HG03378 (cell line): ENCODE data around the gene BICDL2.

Experiments
- ATAC-seq: cut with Tn5 transposase; IDR thresholded peaks from one replicate; pipeline ENCODE4 v1.9.1; 2021; ENCODE audit warnings: mild to moderate bottlenecking, moderate library complexity; ENCODE audit not compliant: unreplicated experiment

BICDL2 gene

GRCh38 chr16:3050487-3050886 lies 13.7 kb upstream of the BICDL2 start:
- ATAC-seq: no peak

- no peak for ATAC-seq
These were observed 13.3 kb upstream of the BICDL2 start for GRCh38 chr16:3049921-3050481.

GRCh38 chr16:3047387-3047720 lies 10.6 kb upstream of the BICDL2 start:
- ATAC-seq: no peak

GRCh38 chr16:3046641-3047386 lies 10.1 kb upstream of the BICDL2 start:
- ATAC-seq: no peak

- no peak for ATAC-seq
These were observed 9.3 kb upstream of the BICDL2 start, which contains the start of gene MMP25 for GRCh38 chr16:3045758-3046640. Gene MMP25, plus strand, starts transcription at chr16:3046561. Its CDS starts 357 bp downstream, at chr16:3046918.

DNA sequence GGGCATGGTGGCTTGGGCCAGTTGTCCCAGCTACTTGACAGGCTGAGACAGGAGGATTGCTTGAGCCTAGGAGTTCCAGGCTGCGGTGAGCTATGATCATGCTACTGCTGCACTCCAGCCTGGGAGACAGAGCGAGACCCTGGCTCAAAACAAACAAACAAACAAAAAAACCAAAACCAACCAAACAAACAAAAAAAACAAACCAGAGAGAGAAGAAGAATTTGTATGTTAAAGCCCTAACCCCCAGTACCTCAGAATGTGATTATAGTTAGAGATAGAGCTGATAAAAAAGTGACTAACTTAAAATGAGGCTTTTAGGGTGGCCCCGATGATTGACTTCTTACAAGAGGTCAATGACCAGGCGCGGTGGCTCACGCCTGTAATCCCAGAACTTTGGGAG lies 8.0 kb upstream of the BICDL2 start:
- no peak for ATAC-seq

GRCh38 chr16:3042376-3042775 lies 5.6 kb upstream of the BICDL2 start:
- ATAC-seq: no peak

GRCh38 chr16:3038896-3039295 lies 2.2 kb upstream of the BICDL2 start:
- ATAC-seq: no peak

- no peak for ATAC-seq
These were observed 1.5 kb upstream of the BICDL2 start for GRCh38 chr16:3038256-3038655.

DNA sequence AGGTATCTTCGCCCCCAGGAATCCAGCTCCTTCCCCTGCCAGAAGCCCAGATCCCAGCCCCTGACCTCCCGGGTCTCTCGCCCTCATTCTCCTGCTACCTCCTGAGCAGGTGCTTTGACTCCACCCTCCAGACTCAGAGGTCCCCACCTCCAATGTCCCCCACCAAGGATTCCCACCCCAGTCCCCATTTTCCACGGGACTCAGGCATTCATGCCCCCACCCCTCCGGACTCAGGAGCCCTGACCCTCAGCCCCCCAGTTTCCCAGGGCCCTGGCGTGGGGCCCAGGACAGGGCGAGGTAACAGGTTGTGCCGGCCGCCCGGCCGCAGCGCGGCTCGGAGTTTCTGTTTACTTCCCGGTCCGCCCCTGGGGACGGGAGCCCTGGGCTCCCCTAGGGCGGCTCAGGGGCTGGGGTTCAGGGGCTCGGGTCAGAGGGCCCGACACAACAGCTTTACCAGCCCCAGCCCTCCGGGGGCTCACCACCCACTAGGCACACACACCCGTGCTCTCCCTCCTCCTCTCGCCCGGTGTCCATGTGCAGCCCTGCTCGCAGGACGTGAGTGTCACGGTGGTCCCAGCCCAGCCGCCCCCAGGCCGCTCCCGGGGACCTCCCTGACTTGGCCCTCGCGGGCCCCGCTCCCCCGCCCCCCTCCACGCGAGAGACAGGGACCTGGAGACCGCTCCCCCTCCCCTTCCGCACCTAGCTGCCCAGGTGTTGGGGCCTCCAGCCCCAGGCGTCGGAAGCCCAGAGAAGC lies 595 bp downstream of the BICDL2 start:
- no peak for ATAC-seq

DNA sequence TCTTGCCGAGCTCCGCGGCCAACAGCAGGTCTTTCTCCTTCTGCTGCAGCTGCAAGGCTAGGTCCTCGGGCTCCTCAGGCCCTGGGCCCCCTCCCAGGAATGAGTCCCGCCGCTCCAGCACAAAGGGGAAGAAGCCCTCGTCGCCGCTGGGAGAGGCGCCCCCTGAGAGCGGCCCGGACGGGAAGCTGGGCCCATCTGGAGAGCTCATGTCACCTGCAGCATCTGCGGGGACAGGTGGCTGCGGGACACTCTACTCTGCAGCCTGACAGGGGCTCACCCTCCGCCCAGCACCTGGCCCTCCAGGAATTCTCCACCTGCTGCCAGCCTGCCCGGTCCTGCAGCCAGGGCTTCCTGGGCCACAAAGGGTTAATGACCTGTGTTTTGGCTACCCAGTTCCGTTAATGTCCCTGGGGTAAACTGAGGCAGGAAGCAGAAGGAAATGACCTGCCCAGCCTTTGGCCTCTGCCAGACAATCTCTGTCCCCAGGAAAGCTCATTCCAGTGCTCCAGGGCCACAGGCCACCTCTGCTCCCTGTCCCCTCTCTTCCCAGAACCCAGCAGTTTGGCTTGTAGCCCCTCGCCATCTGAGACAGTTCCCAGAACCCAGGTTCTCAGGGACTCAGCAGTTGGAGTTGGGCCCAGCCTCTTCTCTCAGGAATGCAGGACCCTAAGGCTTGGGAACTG lies 1.3 kb downstream of the BICDL2 start:
- no peak for ATAC-seq

GRCh38 chr16:3032624-3033023 lies 4.1 kb downstream of the BICDL2 start:
- ATAC-seq: no peak

GRCh38 chr16:3030222-3031212 lies 6.2 kb downstream of the BICDL2 start:
- ATAC-seq: no peak

GRCh38 chr16:3029491-3030221 lies 7.1 kb downstream of the BICDL2 start:
- ATAC-seq: no peak

DNA sequence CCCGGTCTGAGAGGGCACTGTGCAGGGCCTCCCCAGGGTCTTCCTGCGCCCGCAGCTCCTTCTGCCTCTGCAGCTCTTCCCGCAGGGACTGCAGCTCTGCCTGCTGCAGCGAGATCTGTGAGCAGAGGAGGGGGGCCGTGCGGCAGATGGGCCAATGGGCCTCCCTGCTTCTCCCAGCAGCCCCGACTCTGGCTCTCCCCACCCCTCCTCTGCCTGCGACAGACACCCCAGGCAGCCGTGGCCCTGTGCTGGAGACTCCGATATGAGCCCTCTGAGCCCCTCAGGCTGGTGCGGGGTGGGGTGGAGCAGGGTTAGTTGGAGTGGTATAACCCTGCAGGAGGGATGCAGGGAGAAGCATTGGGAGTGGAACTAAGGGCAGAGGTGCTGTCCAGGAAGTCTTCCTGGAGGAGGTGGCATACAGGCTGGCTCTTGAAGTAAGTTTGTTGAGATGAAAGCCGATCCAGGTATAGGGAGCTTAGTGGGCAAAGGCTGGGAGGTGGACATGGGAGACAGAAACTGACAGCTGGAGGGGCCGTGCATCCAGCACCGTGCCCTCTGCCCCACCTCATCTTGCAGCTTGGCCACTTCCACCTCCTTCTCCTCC lies 7.9 kb downstream of the BICDL2 start:
- no peak for ATAC-seq

- ATAC-seq: no peak
These were observed 8.6 kb downstream of the BICDL2 start for GRCh38 chr16:3027983-3028715.

GRCh38 chr16:3027489-3027795 lies 9.3 kb downstream of the BICDL2 start:
- no peak for ATAC-seq
